ENCODE measurements around the gene ZNF814. TPM values are rescaled to one million over a fixed set of nuclear protein-coding genes. Genes with fewer than 3 reads are reported as not detected.

The ZNF814 gene
- total RNA-seq, 2 experiments from 2014 or later = 29.0 to 34.7 TPM

- Mint-ChIP-seq H3K27ac (peak overlapping the region; percentile 94), H3K36me3 (ENCODE audit: low read depth) (peaks cover 44% of the 10 kb centered on the region), H3K4me3 (peak overlapping the region; percentile 97), H3K4me1 (ENCODE audit: low read depth) (peaks cover 55% of the 10 kb centered on the region), H3K27me3 (no peaks in the 10 kb centered on the region), H3K9me3 (no peaks in the 10 kb centered on the region)
- intact Hi-C loops (cut with DNase I, micrococcal nuclease) = loop anchor here (5.0 to 10.0 kb wide), 3 partner anchors 339 to 509 kb away; partner anchors contain the start of genes ZNF17 (in 1 of the 2), ZNF329 (in 1 of the 2) and ZSCAN22 (in 1 of the 2)
- Histone ChIP-seq H3K27ac (ENCODE audit: low read depth in 1 of 2, low read length in 2 of 2) (peak overlapping the region; percentile 55 to 71), H3K4me3 (ENCODE audit: low read length) (peak overlapping the region; percentile 74), H3K9me3 (ENCODE audit: control insufficient read depth in 1 of 2, insufficient read depth in 1 of 2, low read length in 2 of 2) (no peaks in the 10 kb centered on the region), H3K4me1 (ENCODE audit: insufficient read depth, low read length) (peaks cover 45% of the 10 kb centered on the region), H3K27me3 (ENCODE audit: control insufficient read depth in 1 of 2, insufficient read depth in 2 of 2, low read length in 2 of 2) (no peaks in the 10 kb centered on the region), H3K36me3 (ENCODE audit: insufficient read depth, low read length) (peaks cover 4% of the 10 kb centered on the region)
- ATAC-seq (ENCODE audit: poor library complexity) (no peak), DNase-seq (no peak)
- POLR2A ChIA-PET = interaction anchor here (0.6 to 1.9 kb wide), 15 partner anchors 15 to 201 kb away, joined by 3 to 17 read pairs (median 4); partner anchors contain the start of genes ZNF134, ZNF154, ZNF211 and ZNF417
- CTCF ChIA-PET = interaction anchor here (1.0 kb wide), 1 partner anchor 46 kb away, joined by 4 read pairs; the partner anchor contains the start of gene ZNF586
- no peak for TF ChIP-seq CTCF (IDR thresholded peaks at IDR 0.05)
Observed at GRCh38 chr19:57815247-57816075, 73.4 kb downstream of the ZNF814 start.

DNA sequence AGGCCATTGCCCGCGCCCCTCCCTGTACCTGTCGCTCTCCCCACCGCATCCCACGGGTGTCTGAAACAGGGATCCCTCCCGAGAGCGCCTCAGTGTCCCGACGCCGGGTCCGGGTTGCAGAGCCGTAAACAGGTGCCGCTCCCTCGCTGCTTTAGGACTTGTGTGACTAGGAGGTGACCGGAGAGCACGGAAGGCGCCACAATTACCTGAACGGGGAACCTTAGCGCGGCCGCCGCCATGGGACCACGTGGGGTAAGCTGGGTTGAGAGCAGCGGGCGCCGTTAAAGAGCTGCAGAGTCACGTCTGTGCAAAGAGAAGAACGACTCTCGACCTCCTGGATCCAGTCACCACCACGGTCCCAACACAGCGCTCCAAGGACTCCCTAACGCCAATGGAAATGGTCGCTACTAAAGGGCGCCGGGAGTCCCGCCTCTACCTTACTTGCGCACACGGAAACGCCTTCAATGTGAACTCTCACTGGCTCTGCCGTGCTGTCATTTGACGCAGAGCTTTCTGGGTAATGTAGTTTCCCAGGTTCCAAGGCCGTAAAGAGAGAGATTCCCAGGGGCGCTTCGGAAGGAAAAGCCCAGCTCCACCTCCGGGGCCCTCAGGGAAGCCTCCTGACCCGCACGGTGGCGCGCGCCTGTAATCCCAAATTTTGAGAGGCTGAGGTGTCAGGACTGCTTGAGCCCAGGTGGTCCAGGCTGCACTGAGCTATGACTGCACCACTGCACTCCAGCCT is 74.2 kb downstream of the ZNF814 start, which contains the start of gene ZNF552:
Gene ZNF552, minus strand, starts transcription at position 409 of the 742 bp plus-strand sequence. Its CDS starts 170 bp downstream, at position 239.
- ChIA-PET POLR2A (interaction anchor here (0.6 to 1.9 kb wide), 16 partner anchors 15 to 636 kb away, joined by 3 to 17 read pairs (median 4); partner anchors contain the start of genes ZNF134, ZNF154, ZNF211 and ZNF417), CTCF (interaction anchor here (1.0 kb wide), 1 partner anchor 45 kb away, joined by 4 read pairs; the partner anchor contains the start of gene ZNF586)
- no peaks in the 10 kb centered on the region for H3K9me3 Mint-ChIP-seq
- Histone ChIP-seq H3K4me1 (ENCODE audit: insufficient read depth, low read length) (peaks cover 37% of the 10 kb centered on the region), H3K27ac (ENCODE audit: low read depth in 1 of 2, low read length in 2 of 2) (peak within 1 kb of the TSS; percentile 55 to 71), H3K9me3 (ENCODE audit: control insufficient read depth in 1 of 2, insufficient read depth in 1 of 2, low read length in 2 of 2) (no peaks in the 10 kb centered on the region), H3K27me3 (ENCODE audit: control insufficient read depth in 1 of 2, insufficient read depth in 2 of 2, low read length in 2 of 2) (no peaks in the 10 kb centered on the region), H3K36me3 (ENCODE audit: insufficient read depth, low read length) (peaks cover 12% of the 10 kb centered on the region), H3K4me3 (ENCODE audit: low read length) (peak within 1 kb of the TSS; percentile 74)
- ATAC-seq (ENCODE audit: poor library complexity) = peak; percentile 74
- peaks cover 44% of the 10 kb centered on the region for H3K36me3 Mint-ChIP-seq (ENCODE audit: low read depth)
- DNase-seq = peak; percentile 54 to 93 (median 69)
- peaks cover 54% of the 10 kb centered on the region for H3K4me1 Mint-ChIP-seq (ENCODE audit: low read depth)
- H3K27me3 Mint-ChIP-seq = no peaks in the 10 kb centered on the region
- intact Hi-C loops (cut with DNase I, micrococcal nuclease) = loop anchor here (1.0 to 10.0 kb wide), 6 partner anchors 44 to 510 kb away; partner anchors contain the start of genes ZNF17 (in 1 of the 2), ZNF329 (in 1 of the 2), ZNF586 (in 1 of the 2) and ZNF776 (in 1 of the 2)
- H3K4me3 Mint-ChIP-seq = peak within 1 kb of the TSS; percentile 97
- TF ChIP-seq CTCF (IDR thresholded peaks at IDR 0.05) = no peak
- peak within 1 kb of the TSS; percentile 94 for H3K27ac Mint-ChIP-seq

All from CD4-positive, alpha-beta T cell (primary cell).